ENCODE measurements around the gene NF1.
"Not testable (repeated sequence)": the region's sequence is repeated elsewhere in the genome, so short reads cannot be mapped to it uniquely, and the experiment has no call there.

NF1 gene

DNA sequence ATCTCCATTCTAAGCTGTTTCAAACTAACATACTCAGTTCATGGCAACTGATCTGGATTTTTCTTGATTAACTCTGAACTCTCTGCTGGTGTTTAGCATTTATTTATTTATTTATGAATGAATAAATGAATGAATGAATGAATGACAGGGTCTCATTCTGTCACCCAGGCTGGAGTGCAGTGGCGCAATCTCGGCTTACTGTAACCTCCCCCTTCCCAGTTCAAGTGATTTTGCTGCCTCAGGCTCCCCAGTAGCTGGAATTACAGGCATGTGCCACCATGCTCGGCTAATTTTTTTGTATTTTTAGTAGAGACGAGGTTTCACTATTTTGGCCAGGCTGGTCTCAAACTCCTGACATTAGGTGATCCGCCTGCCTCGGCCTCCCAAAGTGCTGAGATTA lies 62.1 kb downstream of the NF1 start:
- H2BK5ac ChIP-seq (ENCODE audit: low read length); H3K79me1 ChIP-seq (ENCODE audit: low read depth, low read length); DNase-seq (ENCODE audit: low spot score); H3K27ac ChIP-seq (replicated peaks; ENCODE audit: low read length); H4K8ac ChIP-seq (ENCODE audit: low read depth, low read length); H3K4me3 ChIP-seq (ENCODE audit: low read length in 2 of 2); H3K18ac ChIP-seq (ENCODE audit: low read length); H3K14ac ChIP-seq (ENCODE audit: low read length); H2AFZ ChIP-seq (ENCODE audit: low read length); H3K4ac ChIP-seq (ENCODE audit: low read length); H3K23ac ChIP-seq (ENCODE audit: low read depth, low read length, poor library complexity); H3K9ac ChIP-seq (ENCODE audit: low read depth, low read length, poor library complexity); H3K9me3 ChIP-seq (replicated peaks in 1 of 2; ENCODE audit: control insufficient read depth in 2 of 2, insufficient read depth in 1 of 2, low read depth in 1 of 2, low read length in 2 of 2); H2AK5ac ChIP-seq (ENCODE audit: low read depth, low read length); H4K91ac ChIP-seq (ENCODE audit: low read depth, low read length, poor library complexity); H2BK12ac ChIP-seq (ENCODE audit: low read length); H2BK120ac ChIP-seq (ENCODE audit: low read depth, low read length); H3K27me3 ChIP-seq (ENCODE audit: control insufficient read depth in 3 of 3, insufficient read depth in 3 of 3, low read depth in 1 of 3, low read length in 3 of 3); H3K4me1 ChIP-seq (ENCODE audit: control insufficient read depth in 2 of 2, insufficient read depth in 1 of 2, low read depth in 1 of 2, low read length in 2 of 2); H2BK15ac ChIP-seq (ENCODE audit: low read length); H3K4me2 ChIP-seq (ENCODE audit: insufficient read depth, low read length, poor library complexity, severe bottlenecking): not testable (repeated sequence)
- H3K36me3 ChIP-seq (replicated peaks in 1 of 2; ENCODE audit: control insufficient read depth in 2 of 2, insufficient read depth in 2 of 2, low read length in 2 of 2): peaks cover 0 to 55% of the 10 kb centered on the region in 2 donors
- no CpG with 5 or more reads among the region's 6 CpGs for WGBS, 2 donors (ENCODE audit: extremely low coverage in 2 of 2, insufficient read length in 2 of 2, insufficient replicate concordance in 1 of 2)

DNA sequence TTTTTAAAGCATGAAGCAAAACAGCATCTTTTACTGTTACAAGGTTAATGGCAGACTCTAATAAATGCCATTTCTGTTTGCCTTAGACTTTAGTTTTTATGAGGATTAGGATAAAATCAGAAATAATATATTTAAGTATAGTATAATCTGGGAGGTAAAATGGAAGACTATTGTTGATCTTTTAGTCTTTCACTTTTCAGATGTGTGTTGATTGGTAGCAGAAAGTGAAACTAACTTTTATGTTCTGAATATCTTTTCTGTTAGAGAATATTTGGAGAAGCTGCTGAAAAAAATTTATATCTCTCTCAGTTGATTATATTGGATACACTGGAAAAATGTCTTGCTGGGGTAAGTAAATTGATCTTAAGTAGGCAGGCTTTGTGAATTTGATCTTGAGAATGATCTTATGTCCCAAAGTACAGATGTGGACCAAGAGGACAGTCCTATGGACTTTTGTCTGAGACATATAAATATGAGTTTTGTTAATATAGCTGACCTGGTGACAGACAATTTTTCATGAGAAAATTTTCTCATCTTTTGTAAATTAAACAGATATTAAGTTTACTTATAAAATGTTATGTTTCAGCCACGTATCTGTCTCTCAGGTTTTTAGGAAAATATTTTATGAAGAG lies 64.1 kb downstream of the NF1 start:
- no peaks in the 10 kb centered on the region for H3K79me1 ChIP-seq (ENCODE audit: low read depth, low read length)
- H4K91ac ChIP-seq (ENCODE audit: low read depth, low read length, poor library complexity): no peak overlapping the region
- H3K14ac ChIP-seq (ENCODE audit: low read length): no peak overlapping the region
- H4K8ac ChIP-seq (ENCODE audit: low read depth, low read length): no peak overlapping the region
- H2BK5ac ChIP-seq (ENCODE audit: low read length): no peak overlapping the region
- no peaks in the 10 kb centered on the region for H3K27me3 ChIP-seq (ENCODE audit: control insufficient read depth in 3 of 3, insufficient read depth in 3 of 3, low read depth in 1 of 3, low read length in 3 of 3)
- H2AK5ac ChIP-seq (ENCODE audit: low read depth, low read length): no peak overlapping the region
- no peak overlapping the region for H3K9ac ChIP-seq (ENCODE audit: low read depth, low read length, poor library complexity)
- no peak overlapping the region for H3K18ac ChIP-seq (ENCODE audit: low read length)
- no peak overlapping the region for H3K27ac ChIP-seq (replicated peaks; ENCODE audit: low read length)
- no peak overlapping the region for H3K23ac ChIP-seq (ENCODE audit: low read depth, low read length, poor library complexity)
- H3K4me3 ChIP-seq (ENCODE audit: low read length in 2 of 2): no peak overlapping the region
- no peaks in the 10 kb centered on the region for H3K4me1 ChIP-seq (ENCODE audit: control insufficient read depth in 2 of 2, insufficient read depth in 1 of 2, low read depth in 1 of 2, low read length in 2 of 2)
- no peaks in the 10 kb centered on the region for H3K9me3 ChIP-seq (replicated peaks in 1 of 2; ENCODE audit: control insufficient read depth in 2 of 2, insufficient read depth in 1 of 2, low read depth in 1 of 2, low read length in 2 of 2)
- H2BK15ac ChIP-seq (ENCODE audit: low read length): no peak overlapping the region
- no peak overlapping the region for H3K4me2 ChIP-seq (ENCODE audit: insufficient read depth, low read length, poor library complexity, severe bottlenecking)
- H2AFZ ChIP-seq (ENCODE audit: low read length): no peak overlapping the region
- no peak for DNase-seq (ENCODE audit: low spot score)
- H2BK12ac ChIP-seq (ENCODE audit: low read length): no peak overlapping the region
- H3K36me3 ChIP-seq (replicated peaks in 1 of 2; ENCODE audit: control insufficient read depth in 2 of 2, insufficient read depth in 2 of 2, low read length in 2 of 2): peaks cover 0 to 68% of the 10 kb centered on the region in 2 donors
- H2BK120ac ChIP-seq (ENCODE audit: low read depth, low read length): no peak overlapping the region
- no CpG with 5 or more reads among the region's 1 CpG for WGBS, 2 donors (ENCODE audit: extremely low coverage in 2 of 2, insufficient read length in 2 of 2, insufficient replicate concordance in 1 of 2)
- H3K4ac ChIP-seq (ENCODE audit: low read length): no peak overlapping the region

DNA sequence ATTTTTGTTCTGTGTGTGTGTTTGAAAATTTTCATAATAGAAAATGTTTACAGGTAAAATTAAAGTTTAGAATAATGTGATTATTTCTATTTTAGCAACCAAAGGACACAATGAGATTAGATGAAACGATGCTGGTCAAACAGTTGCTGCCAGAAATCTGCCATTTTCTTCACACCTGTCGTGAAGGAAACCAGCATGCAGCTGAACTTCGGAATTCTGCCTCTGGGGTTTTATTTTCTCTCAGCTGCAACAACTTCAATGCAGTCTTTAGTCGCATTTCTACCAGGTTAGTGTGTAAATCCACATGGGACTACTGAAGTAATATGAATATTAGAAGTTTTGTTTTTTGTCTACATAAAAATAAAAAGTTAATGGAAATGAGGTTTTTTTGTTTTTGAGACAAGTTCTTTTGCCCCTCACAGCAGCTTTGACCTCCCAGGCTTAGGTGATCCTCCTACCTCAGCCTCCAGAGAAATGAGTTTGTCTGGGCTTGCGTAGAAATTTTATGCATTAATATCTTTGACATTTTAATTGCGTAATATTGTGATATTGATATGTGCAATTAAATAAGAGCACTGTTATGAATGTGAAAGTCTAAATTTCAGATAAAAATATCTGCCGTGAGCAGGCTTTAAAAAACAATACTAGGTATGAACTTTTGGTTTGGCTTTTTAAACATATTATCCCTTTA lies 68.5 kb downstream of the NF1 start:
- H2AFZ ChIP-seq (ENCODE audit: low read length): no peak overlapping the region
- no peak overlapping the region for H2AK5ac ChIP-seq (ENCODE audit: low read depth, low read length)
- H3K9me3 ChIP-seq (replicated peaks in 1 of 2; ENCODE audit: control insufficient read depth in 2 of 2, insufficient read depth in 1 of 2, low read depth in 1 of 2, low read length in 2 of 2): no peaks in the 10 kb centered on the region
- H3K18ac ChIP-seq (ENCODE audit: low read length): no peak overlapping the region
- no peak overlapping the region for H2BK12ac ChIP-seq (ENCODE audit: low read length)
- H3K4me2 ChIP-seq (ENCODE audit: insufficient read depth, low read length, poor library complexity, severe bottlenecking): no peak overlapping the region
- H3K4ac ChIP-seq (ENCODE audit: low read length): no peak overlapping the region
- H4K91ac ChIP-seq (ENCODE audit: low read depth, low read length, poor library complexity): no peak overlapping the region
- H4K8ac ChIP-seq (ENCODE audit: low read depth, low read length): no peak overlapping the region
- H2BK120ac ChIP-seq (ENCODE audit: low read depth, low read length): no peak overlapping the region
- H3K27me3 ChIP-seq (ENCODE audit: control insufficient read depth in 3 of 3, insufficient read depth in 3 of 3, low read depth in 1 of 3, low read length in 3 of 3): no peaks in the 10 kb centered on the region
- peaks cover 0 to 4% of the 10 kb centered on the region in 2 donors for H3K4me1 ChIP-seq (ENCODE audit: control insufficient read depth in 2 of 2, insufficient read depth in 1 of 2, low read depth in 1 of 2, low read length in 2 of 2)
- no peak overlapping the region for H3K23ac ChIP-seq (ENCODE audit: low read depth, low read length, poor library complexity)
- 100% methylated on average over 1 of the region's 7 CpGs for WGBS, 2 donors (ENCODE audit: extremely low coverage in 2 of 2, insufficient read length in 2 of 2, insufficient replicate concordance in 1 of 2)
- no peak overlapping the region for H3K9ac ChIP-seq (ENCODE audit: low read depth, low read length, poor library complexity)
- no peak overlapping the region for H2BK5ac ChIP-seq (ENCODE audit: low read length)
- no peak overlapping the region for H2BK15ac ChIP-seq (ENCODE audit: low read length)
- H3K4me3 ChIP-seq (ENCODE audit: low read length in 2 of 2): no peak overlapping the region
- no peak for DNase-seq (ENCODE audit: low spot score)
- peaks cover 0 to 83% of the 10 kb centered on the region in 2 donors for H3K36me3 ChIP-seq (replicated peaks in 1 of 2; ENCODE audit: control insufficient read depth in 2 of 2, insufficient read depth in 2 of 2, low read length in 2 of 2)
- H3K79me1 ChIP-seq (ENCODE audit: low read depth, low read length): no peaks in the 10 kb centered on the region
- H3K14ac ChIP-seq (ENCODE audit: low read length): no peak overlapping the region
- no peak overlapping the region for H3K27ac ChIP-seq (replicated peaks; ENCODE audit: low read length)

DNA sequence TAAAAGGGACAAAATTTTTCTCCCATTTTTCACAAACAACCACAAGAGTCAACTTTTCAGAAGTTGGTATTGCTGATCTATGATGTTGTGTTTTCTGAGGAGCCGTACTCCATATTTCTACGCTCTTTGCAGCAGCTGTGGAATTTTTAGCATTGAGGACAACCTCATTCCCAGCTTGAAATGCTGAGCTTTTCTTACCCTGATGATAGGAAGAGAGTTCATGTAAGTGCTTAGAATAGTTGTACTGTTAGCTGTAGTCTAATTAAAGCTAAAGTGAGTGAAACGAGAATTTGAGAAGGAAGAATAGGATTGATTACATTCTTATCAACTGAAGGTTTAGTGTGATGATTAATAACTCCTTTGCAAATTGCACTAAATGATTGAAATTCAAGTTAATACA lies 72.3 kb downstream of the NF1 start:
- Histone ChIP-seq H3K27ac (replicated peaks; ENCODE audit: low read length) (no peak overlapping the region), H3K9me3 (replicated peaks in 1 of 2; ENCODE audit: control insufficient read depth in 2 of 2, insufficient read depth in 1 of 2, low read depth in 1 of 2, low read length in 2 of 2) (no peaks in the 10 kb centered on the region), H2BK15ac (ENCODE audit: low read length) (no peak overlapping the region), H2AFZ (ENCODE audit: low read length) (no peak overlapping the region), H2AK5ac (ENCODE audit: low read depth, low read length) (no peak overlapping the region), H3K23ac (ENCODE audit: low read depth, low read length, poor library complexity) (no peak overlapping the region), H3K14ac (ENCODE audit: low read length) (no peak overlapping the region), H3K18ac (ENCODE audit: low read length) (no peak overlapping the region), H3K4me1 (ENCODE audit: control insufficient read depth in 2 of 2, insufficient read depth in 1 of 2, low read depth in 1 of 2, low read length in 2 of 2) (peaks cover 0 to 4% of the 10 kb centered on the region in 2 donors), H3K9ac (ENCODE audit: low read depth, low read length, poor library complexity) (no peak overlapping the region), H3K4ac (ENCODE audit: low read length) (no peak overlapping the region), H3K4me3 (ENCODE audit: low read length in 2 of 2) (no peak overlapping the region), H2BK12ac (ENCODE audit: low read length) (no peak overlapping the region), H3K79me1 (ENCODE audit: low read depth, low read length) (no peaks in the 10 kb centered on the region), H4K8ac (ENCODE audit: low read depth, low read length) (no peak overlapping the region), H3K27me3 (ENCODE audit: control insufficient read depth in 3 of 3, insufficient read depth in 3 of 3, low read depth in 1 of 3, low read length in 3 of 3) (no peaks in the 10 kb centered on the region), H2BK5ac (ENCODE audit: low read length) (no peak overlapping the region), H4K91ac (ENCODE audit: low read depth, low read length, poor library complexity) (no peak overlapping the region), H3K36me3 (replicated peaks in 1 of 2; ENCODE audit: control insufficient read depth in 2 of 2, insufficient read depth in 2 of 2, low read length in 2 of 2) (peaks cover 0 to 75% of the 10 kb centered on the region in 2 donors), H2BK120ac (ENCODE audit: low read depth, low read length) (no peak overlapping the region), H3K4me2 (ENCODE audit: insufficient read depth, low read length, poor library complexity, severe bottlenecking) (no peak overlapping the region)
- no peak for DNase-seq (ENCODE audit: low spot score)
- 100% methylated on average over 1 of the region's 3 CpGs; no CpG with 5 or more reads in 1 of the 2 donors for WGBS, 2 donors (ENCODE audit: extremely low coverage in 2 of 2, insufficient read length in 2 of 2, insufficient replicate concordance in 1 of 2)
